Endothelial cell of umbilical vein (primary cell): ENCODE results near the gene C1orf210. TPM values are rescaled to one million over a fixed set of nuclear protein-coding genes. Genes with fewer than 3 reads are reported as not detected.

Experiments used
- BruUV-seq: library from RNA; stranded (reverse); fragments of 400-500 nt; replicated peaks from 2 replicates; lab custom pipeline; 2021; lab: Mats Ljungman, UMichigan
- CTCF ChIA-PET: fragments of 300-600, 350-600 bp; sonication (Branson Sonifier 250); formaldehyde crosslinking; loops from one replicate; lab custom pipeline; 2021; ENCODE audit warnings: antibody characterized with exemption, inconsistent platforms; lab: Charles Lee
- POLR2A ChIA-PET: fragments of 300-600, 350-600 bp; sonication (Branson Sonifier 250); formaldehyde crosslinking; loops from one replicate; lab custom pipeline; 2021; ENCODE audit warnings: antibody characterized with exemption, inconsistent platforms; lab: Charles Lee
- DNase-seq: peaks from one replicate; pipeline ENCODE4 v3.0.0-alpha.2; 2011; ENCODE audit warnings: low read depth, low spot score
- FAIRE-seq: peaks from 2 replicates; lab custom pipeline; 2011; peaks lifted over from hg19 to GRCh38; lab: Jason Lieb, UNC
- H2AFZ ChIP-seq: 2 replicates; pipeline ENCODE4 v1.6.0; 2012; ENCODE audit warnings: low read depth, low read length, control low read depth, inconsistent platforms
- H3K27ac ChIP-seq: 2 replicates; pipeline ENCODE4 v1.5.1; 2011; ENCODE audit warnings: low read depth, mild to moderate bottlenecking, control low read depth, low read length, moderate library complexity; ENCODE audit not compliant: insufficient read depth
- H3K27me3 ChIP-seq, 2 experiments: 2 replicates each; pipeline versions ENCODE4 v1.6.0 to v1.6.1; 2011; ENCODE audit warnings: low read length in 2 of 2, mixed read lengths in 1 of 2; ENCODE audit not compliant: control insufficient read depth in 2 of 2, insufficient read depth in 2 of 2
- H3K36me3 ChIP-seq, 2 experiments: 2 replicates in 1 of 2; 3 replicates in 1 of 2; pipeline ENCODE4 v1.5.1; 2011; ENCODE audit warnings: low read length in 2 of 2, mild to moderate bottlenecking in 1 of 2, moderate library complexity in 1 of 2; ENCODE audit not compliant: control insufficient read depth in 2 of 2, insufficient read depth in 2 of 2; ENCODE audit errors: extremely low read depth in 1 of 2
- H3K4me1 ChIP-seq: 3 replicates; pipeline ENCODE4 v1.5.1; 2011; ENCODE audit warnings: mild to moderate bottlenecking, low read length; ENCODE audit not compliant: control insufficient read depth, insufficient read depth; ENCODE audit errors: extremely low read depth
- H3K4me2 ChIP-seq: 2 replicates; pipeline ENCODE4 v1.6.1; 2011; ENCODE audit warnings: low read length, control low read depth, mixed read lengths; ENCODE audit not compliant: insufficient read depth
- H3K4me3 ChIP-seq, 3 experiments: fragments of 200-600 bp in 1 of 3; sonication (generic), shearing (Covaris generic) in 1 of 3; replicated peaks in 1 of 3; 2 replicates each; pipeline ENCODE4 v1.5.1; 2011 to 2016; ENCODE audit warnings: control low read depth in 3 of 3, low read length in 3 of 3, mild to moderate bottlenecking in 2 of 3, inconsistent platforms in 1 of 3, low read depth in 1 of 3, moderate library complexity in 1 of 3; ENCODE audit not compliant: insufficient read depth in 1 of 3
- H3K79me2 ChIP-seq: 2 replicates; pipeline ENCODE4 v1.6.0; 2012; ENCODE audit warnings: low read length, inconsistent platforms; ENCODE audit not compliant: control insufficient read depth, insufficient read depth
- H3K9ac ChIP-seq: replicated peaks from 2 replicates; pipeline ENCODE3; 2011; ENCODE audit warnings: low read length, control low read depth; ENCODE audit not compliant: insufficient read depth; ENCODE audit errors: extremely low read depth
- H3K9me1 ChIP-seq: replicated peaks from 3 replicates; pipeline ENCODE4 v1.6.0; 2011; ENCODE audit warnings: mild to moderate bottlenecking, low read length; ENCODE audit not compliant: control insufficient read depth, insufficient read depth; ENCODE audit errors: extremely low read depth
- H3K9me3 ChIP-seq: replicated peaks from 2 replicates; pipeline ENCODE4 v1.5.1; 2012; ENCODE audit warnings: low read length, inconsistent platforms; ENCODE audit not compliant: control insufficient read depth, insufficient read depth
- H4K20me1 ChIP-seq: replicated peaks from 2 replicates; pipeline ENCODE3; 2011; ENCODE audit warnings: mild to moderate bottlenecking, low read length; ENCODE audit not compliant: control insufficient read depth, insufficient read depth; ENCODE audit errors: extremely low read depth
- EZH2 ChIP-seq: IDR thresholded peaks from 2 replicates; pipeline ENCODE4 v1.6.1; 2012; ENCODE audit warnings: borderline replicate concordance, low read depth, mild to moderate bottlenecking, moderate library complexity, low read length, inconsistent platforms; ENCODE audit not compliant: severe bottlenecking
- FOS ChIP-seq: IDR thresholded peaks from 2 replicates; pipeline ENCODE4 v1.6.1; 2011; ENCODE audit warnings: mild to moderate bottlenecking, low read length, moderate library complexity, borderline replicate concordance; ENCODE audit not compliant: insufficient read depth
- GATA2 ChIP-seq: IDR thresholded peaks from 2 replicates; pipeline ENCODE4 v1.7.0; 2011; ENCODE audit warnings: low read depth, mild to moderate bottlenecking, moderate library complexity, mixed read lengths, low read length; ENCODE audit not compliant: insufficient read length, insufficient read depth
- JUN ChIP-seq: IDR thresholded peaks from 2 replicates; pipeline ENCODE4 v1.6.1; 2011; ENCODE audit warnings: borderline replicate concordance, low read depth; ENCODE audit not compliant: insufficient read length, insufficient read depth
- MYC ChIP-seq: IDR thresholded peaks from one replicate; pipeline ENCODE4 v1.6.1; 2011; ENCODE audit warnings: mild to moderate bottlenecking, low read depth, low read length
- POLR2A ChIP-seq: IDR thresholded peaks from 2 replicates; pipeline ENCODE4 v1.6.1; 2012; ENCODE audit warnings: low read depth, mild to moderate bottlenecking, control low read depth, low read length
- POLR2AphosphoS5 ChIP-seq: IDR thresholded peaks from 2 replicates; pipeline ENCODE4 v1.6.1; 2012; ENCODE audit warnings: low read depth, mild to moderate bottlenecking, control low read depth, low read length, moderate library complexity; ENCODE audit not compliant: insufficient read depth
- dilution Hi-C: fragments of 300-500 bp; cut with MboI; formaldehyde crosslinking; loops from one replicate; pipeline ENCODE4 v1.15.0; 2019; ENCODE audit warnings: low sequenced_read_pairs; ENCODE audit not compliant: extremely low pct_ligation_motif_present
- intact Hi-C: fragments of 100-400 bp; cut with micrococcal nuclease; formaldehyde crosslinking; loops from one replicate; pipeline ENCODE4 v1.10.0; 2022
- polyA plus RNA-seq, 4 experiments: library from polyadenylated mRNA; depleted of rRNA in 3 of 4; stranded (reverse) in 3 of 4; unstranded in 1 of 4; fragments of >200 nt; gene quantifications; 2 replicates each; pipeline versions ENCODE4 v1.2.1 to v1.2.3, GENCODE V29; 2011 to 2012; ENCODE audit warnings: missing spikeins in 1 of 4
- total RNA-seq: library from RNA; stranded (reverse); gene quantifications from 2 replicates; pipeline ENCODE4 v1.2.3, GENCODE V29; 2021
- TF ChIP-seq, protein P1 (sequence below): IDR thresholded peaks from 2 replicates; pipeline ENCODE4 v1.6.1; 2011; ENCODE audit not compliant: insufficient read depth, insufficient read length
- TF ChIP-seq, protein P2 (sequence below), 2 donors: IDR thresholded peaks; 1 replicate in 1 of 2; 2 replicates in 1 of 2; pipeline ENCODE4 v1.5.1; 2011; ENCODE audit warnings: low read length in 2 of 2, mild to moderate bottlenecking in 2 of 2, moderate library complexity in 2 of 2, control low read depth in 1 of 2, inconsistent platforms in 1 of 2, low read depth in 1 of 2; ENCODE audit not compliant: insufficient read depth in 1 of 2; ENCODE audit errors: extremely low read depth in 1 of 2

C1orf210 gene
- total and polyA plus RNA-seq, 2 donors (not counting 3 experiments of a cell fraction or from before 2014, with no cell fraction given): not detected

DNA sequence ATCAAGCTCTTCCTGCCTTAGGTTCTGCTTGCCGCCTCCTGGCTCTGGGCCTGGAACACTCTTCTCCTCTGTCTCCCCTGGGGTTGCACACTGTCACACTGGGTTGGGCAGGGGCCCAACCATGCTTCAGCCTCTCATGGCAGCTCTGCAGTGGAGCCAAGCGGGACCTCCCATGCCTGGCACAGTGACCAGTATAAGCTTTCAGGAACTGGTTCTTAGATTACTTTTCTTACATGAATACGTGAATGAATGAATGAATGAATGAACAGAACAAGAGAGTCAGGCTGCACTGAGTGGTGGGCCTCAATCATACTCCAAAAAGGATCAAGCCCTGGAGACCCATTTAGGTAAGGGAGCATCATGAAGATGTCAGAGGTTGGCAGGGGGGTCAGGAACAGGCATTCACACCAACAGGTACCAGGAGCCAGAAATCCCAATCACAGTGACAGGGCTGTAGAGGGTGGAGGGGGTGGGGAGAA lies 46.4 kb downstream of the C1orf210 start:
- BruUV-seq: no TSS peak
- FAIRE-seq: no peak

More for the DNA sequence above, 46.4 kb downstream of the C1orf210 start:
- Histone ChIP-seq H3K4me2 (no peak overlapping the region), H4K20me1 (no peaks in the 10 kb centered on the region), H3K79me2 (no peaks in the 10 kb centered on the region), H3K4me3 (no peak overlapping the region), H3K9ac (no peak overlapping the region), H3K36me3 (no peaks in the 10 kb centered on the region), H3K4me1 (peaks cover 6% of the 10 kb centered on the region), H3K9me1 (no peaks in the 10 kb centered on the region), H3K27me3 (no peaks in the 10 kb centered on the region), H3K9me3 (no peaks in the 10 kb centered on the region), H3K27ac (no peak overlapping the region), H2AFZ (no peak overlapping the region)
- ChIA-PET CTCF (interaction anchor here (0.8 to 7.5 kb wide), 14 partner anchors 12 to 175 kb away, joined by 3 to 74 read pairs (median 6); partner anchors contain the start of genes CDC20, ELOVL1 and TIE1), POLR2A (interaction anchor here (0.5 to 1.0 kb wide), 3 partner anchors 64 to 214 kb away, joined by 3 to 5 read pairs (median 5); no protein-coding TSS in a partner anchor)
- TF ChIP-seq EZH2 (no peak), GATA2 (no peak), FOS (no peak), JUN (no peak), POLR2AphosphoS5 (no peak), MYC (no peak), POLR2A (no peak)
- TF ChIP-seq, protein P1, sequence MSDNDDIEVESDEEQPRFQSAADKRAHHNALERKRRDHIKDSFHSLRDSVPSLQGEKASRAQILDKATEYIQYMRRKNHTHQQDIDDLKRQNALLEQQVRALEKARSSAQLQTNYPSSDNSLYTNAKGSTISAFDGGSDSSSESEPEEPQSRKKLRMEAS: no peak
- TF ChIP-seq, protein P2, sequence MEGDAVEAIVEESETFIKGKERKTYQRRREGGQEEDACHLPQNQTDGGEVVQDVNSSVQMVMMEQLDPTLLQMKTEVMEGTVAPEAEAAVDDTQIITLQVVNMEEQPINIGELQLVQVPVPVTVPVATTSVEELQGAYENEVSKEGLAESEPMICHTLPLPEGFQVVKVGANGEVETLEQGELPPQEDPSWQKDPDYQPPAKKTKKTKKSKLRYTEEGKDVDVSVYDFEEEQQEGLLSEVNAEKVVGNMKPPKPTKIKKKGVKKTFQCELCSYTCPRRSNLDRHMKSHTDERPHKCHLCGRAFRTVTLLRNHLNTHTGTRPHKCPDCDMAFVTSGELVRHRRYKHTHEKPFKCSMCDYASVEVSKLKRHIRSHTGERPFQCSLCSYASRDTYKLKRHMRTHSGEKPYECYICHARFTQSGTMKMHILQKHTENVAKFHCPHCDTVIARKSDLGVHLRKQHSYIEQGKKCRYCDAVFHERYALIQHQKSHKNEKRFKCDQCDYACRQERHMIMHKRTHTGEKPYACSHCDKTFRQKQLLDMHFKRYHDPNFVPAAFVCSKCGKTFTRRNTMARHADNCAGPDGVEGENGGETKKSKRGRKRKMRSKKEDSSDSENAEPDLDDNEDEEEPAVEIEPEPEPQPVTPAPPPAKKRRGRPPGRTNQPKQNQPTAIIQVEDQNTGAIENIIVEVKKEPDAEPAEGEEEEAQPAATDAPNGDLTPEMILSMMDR (IDR thresholded peaks at IDR 0.05; ENCODE audit: extremely low read depth in 1 of 2, insufficient read depth in 1 of 2, low read depth in 1 of 2, low read length in 2 of 2): no peak
- DNase-seq: no peak
- intact Hi-C loops (loop anchor here (1.0 to 2.0 kb wide), 4 partner anchors 63 to 234 kb away; partner anchors contain the start of gene CDC20), dilution Hi-C loops (loop anchor here (25.0 kb wide), 1 partner anchor 173 kb away; no protein-coding TSS in a partner anchor)
